ENCODE measurements around the gene DDC.

DDC gene

DNA sequence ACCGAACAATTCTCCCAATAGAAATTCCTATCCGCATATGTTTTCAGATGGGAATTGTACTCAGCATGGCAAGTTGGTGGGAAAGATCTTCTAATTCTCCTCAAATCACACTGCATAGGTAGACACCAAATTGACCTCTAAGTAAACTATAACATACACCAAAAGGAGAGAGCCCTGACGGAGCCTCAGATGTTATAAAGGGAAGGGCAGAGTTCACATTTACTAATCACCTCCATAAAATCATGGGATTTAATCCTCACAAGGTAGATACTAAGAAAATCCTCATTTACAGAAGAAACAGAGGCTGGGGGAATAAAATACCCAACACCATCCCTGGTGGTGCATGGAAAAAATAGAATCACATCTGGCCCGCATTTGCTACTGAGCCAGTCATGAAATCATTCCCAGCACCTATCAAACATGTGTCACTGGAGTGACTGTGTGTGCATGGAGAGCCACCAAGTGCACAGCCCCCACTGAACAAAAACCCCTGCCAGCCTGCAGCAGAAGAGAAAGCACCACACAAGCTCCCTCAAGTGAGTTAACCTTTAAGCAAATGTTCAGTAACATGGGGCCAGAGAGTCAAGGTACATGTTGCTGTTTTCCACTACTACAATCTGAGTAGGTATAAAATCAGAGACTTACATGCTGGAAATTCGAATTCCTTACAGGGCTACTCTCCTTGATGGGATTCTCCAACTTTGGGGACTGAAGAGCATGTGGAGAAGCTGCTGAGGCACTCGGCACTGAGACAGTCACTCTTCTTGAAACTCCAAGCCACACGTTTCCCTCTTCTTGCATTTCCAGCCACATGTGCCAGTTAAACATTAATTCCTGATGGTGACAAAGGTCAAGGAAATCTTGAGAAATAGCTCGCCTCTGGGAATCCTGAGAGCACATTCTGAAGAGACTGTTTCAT lies at the start of gene DDC:
TSS of gene DDC (minus strand) at position 766 of the 919 bp plus-strand sequence. CDS start 21,320 bp downstream, outside the sequence.
- DNase-seq (ENCODE audit: low read depth in 2 of 2), result no peak

DNA sequence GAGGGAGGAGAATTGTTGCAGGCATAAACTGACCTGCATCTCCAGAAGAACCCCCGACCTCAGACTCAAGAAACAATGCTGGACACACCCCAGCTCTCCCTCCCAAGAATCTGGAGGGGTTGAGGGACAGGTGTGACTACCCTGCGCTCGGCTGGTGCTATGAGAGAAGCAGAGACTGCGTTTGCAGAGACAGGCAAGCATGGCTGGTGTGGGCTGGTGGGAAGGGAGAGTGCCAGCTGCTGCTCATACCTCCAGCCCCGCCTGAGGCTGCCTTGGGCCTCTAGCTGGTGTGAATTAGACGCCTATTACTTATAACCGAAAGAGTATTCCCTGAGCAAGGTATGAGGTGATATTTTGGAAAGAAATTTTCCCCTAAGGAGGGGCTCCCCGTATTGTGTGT lies 48.3 kb upstream of the DDC start:
- no peak for DNase-seq (ENCODE audit: low read depth in 2 of 2)

DNA sequence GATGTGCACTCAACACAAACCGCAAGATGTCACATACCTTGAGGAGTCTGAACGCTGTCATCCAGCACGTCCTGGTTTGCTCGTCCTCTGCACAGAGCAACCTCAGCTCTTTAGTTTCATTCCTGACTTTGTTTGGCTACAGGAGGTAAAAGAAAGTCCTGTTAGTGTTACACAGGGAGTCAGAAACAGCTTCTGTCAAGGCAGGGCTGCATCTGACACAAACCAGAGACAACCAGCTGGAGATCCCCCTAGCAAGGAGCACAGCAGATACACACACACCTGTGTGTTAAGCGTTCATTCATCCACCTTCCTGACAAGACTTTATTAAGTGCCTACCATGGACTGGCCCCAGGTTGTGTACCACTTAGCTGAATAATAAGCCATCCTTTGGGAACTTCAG lies 47.5 kb upstream of the DDC start:
- no peak for DNase-seq (ENCODE audit: low read depth in 2 of 2)

DNA sequence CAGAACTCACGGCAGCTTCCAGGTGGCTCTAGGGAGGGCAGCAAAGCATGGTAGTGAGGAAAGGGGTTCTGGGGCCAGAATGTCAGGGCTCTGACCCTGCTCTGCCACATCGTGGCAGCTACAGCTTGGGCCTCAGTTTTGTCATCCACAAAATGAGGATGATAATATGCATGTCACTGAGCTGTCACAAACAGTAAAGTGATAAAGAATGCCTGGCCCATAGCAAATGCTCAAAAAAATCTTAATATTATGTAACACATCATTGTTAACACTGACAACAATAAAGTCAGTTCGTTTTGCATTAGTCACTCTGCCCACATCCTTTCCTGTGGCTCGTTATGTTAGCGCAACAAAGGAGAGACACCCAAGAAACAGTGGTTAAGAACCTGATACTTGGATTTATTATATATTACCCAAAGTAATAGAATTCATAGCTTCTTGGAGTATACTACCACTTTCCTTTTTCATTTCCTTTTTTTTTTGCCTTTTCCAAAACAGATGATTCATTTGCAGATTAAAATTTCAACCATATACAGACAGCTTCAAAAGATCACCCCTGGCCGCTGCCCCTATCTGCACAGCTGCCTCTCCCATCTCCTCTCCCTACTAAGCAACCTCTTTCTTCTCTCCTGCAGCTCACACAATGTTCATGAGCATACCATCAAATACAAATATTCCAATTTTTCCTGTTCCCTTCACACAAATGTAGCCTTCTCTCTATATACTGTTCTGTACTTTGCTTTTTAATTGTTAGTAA lies 45.5 kb upstream of the DDC start:
- peak; percentile 20 to 34 for DNase-seq (ENCODE audit: low read depth in 2 of 2)

GRCh38 chr7:50608196-50608906 lies 43.1 kb upstream of the DDC start:
- DNase-seq (ENCODE audit: low read depth in 2 of 2), result no peak

- DNase-seq (ENCODE audit: low read depth in 2 of 2), result no peak
Measured at GRCh38 chr7:50607524-50608125, 42.4 kb upstream of the DDC start.

DNA sequence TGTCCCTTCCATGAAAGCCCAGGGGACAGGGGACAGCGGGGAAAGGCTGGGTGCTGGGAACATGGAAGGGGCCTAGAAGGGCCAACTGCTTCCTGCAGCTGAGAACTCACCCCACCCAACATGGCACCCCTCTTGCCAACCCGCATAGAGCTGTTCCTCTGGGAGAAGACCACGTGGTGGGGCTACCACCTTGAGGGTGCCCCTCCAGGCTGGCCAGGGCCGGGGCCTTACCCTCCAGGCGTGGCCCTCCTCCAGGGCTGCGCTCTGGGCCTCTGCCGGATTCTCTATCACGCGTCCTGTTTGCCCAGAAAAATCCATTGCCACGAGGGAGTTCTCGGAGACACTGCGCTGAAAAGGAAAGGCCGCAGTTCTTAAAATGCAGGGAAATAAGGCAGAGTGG lies 39.9 kb upstream of the DDC start:
- DNase-seq (ENCODE audit: low read depth in 2 of 2), result no peak

- no peak for DNase-seq (ENCODE audit: low read depth in 2 of 2)
Measured at GRCh38 chr7:50603287-50603686, 38.1 kb upstream of the DDC start.

- DNase-seq (ENCODE audit: low read depth in 2 of 2), result no peak
Measured at GRCh38 chr7:50599385-50599784, 34.2 kb upstream of the DDC start.

DNA sequence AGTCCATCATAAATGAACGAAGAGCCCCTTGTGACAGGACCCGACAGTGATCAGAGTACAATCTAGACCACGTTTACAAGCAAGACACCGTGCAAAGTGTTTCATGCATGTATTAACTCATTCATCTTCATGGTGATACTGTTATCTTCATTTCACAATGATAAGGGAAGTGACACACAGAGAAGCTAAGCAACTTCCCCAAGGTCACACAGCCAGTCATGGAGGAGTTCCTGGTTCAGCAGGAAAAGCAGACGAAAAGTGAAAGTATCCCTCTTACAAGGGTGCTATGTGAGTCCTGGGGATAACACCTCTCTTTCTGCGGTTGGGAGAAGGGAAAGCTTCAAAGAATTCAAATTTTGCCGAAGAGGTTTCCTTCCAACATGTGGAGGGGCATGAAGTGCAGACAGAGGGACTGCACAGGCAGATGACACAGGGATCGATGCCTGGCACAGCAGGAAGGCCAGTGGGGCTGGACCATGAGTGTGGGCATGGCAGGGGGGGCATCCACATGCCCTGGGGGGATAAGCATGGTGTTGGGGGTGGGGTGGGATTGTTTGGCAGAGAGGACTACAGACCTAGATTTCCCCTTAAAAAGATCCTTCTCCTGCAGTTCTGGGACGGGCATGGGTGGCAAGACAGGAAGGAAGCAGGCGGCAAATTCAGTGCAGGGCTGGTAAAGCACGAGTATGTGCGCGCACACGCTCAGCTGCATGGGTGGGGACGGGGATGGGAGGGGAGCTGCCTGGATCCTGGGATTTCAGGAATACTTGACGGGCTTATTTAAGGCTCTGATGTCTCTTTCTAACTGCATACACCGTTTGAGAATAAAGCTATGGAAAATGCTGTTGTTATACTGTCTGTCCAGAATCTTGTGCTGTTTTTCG lies 33.5 kb upstream of the DDC start:
- DNase-seq (ENCODE audit: low read depth in 2 of 2), result no peak

DNA sequence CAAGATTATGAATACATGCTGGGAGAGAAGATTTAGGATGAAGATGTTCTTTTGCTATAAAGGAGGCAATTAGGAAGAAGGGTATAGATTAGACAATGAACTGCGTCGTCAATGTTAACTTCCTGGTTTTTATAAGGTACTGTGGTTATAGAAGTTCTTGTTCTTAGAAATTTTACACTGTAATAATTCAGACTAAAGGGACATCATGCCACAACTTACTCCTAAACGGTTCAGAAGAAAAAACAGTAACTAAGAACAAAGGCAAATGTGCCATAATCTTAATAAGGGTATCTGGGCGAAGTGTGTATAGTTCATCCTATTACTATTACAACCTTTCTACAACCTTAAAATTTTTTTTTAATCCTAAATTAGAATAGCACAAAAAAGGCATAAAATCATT lies 31.3 kb upstream of the DDC start:
- DNase-seq (ENCODE audit: low read depth in 2 of 2), result no peak

GRCh38 chr7:50595491-50596102 lies 30.4 kb upstream of the DDC start:
- no peak for DNase-seq (ENCODE audit: low read depth in 2 of 2)

DNA sequence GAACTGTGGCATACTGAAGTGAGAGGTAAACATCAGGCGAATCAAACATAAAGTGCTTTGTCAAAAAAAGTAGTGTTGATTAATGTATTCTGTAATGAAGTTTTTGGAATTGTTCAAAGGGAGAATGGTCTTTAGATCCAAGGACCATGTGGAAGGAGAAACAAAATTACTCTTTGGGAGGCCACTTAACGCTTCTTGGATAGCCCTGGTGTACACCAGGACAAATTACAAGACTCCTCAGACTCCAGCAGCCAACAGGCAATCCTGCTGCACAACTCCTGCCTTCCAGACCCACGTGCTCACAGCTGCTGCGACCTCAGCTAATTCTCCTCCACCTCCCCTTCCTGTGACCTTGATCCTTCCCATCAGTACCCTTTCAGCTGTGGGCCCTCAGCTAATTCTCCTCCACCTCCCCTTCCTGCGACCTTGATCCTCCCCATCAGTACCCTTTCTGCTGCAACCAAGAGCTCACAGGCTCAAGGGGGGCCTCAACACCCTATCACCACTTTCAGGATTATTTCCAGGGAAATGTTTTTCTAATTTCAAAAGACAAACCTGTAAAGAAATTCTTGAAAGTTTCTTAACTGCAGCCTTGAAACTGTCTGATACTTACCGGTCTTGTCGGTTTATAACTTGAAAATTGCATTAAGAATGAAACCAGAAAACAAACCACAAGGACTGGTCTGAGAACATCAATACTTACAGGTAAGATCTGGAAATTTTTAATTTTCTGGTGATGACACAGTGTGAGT lies 29.7 kb upstream of the DDC start:
- DNase-seq (ENCODE audit: low read depth in 2 of 2), result no peak

- no peak for DNase-seq (ENCODE audit: low read depth in 2 of 2)
Measured at GRCh38 chr7:50594136-50594535, 28.9 kb upstream of the DDC start.

GRCh38 chr7:50592940-50593339 lies 27.7 kb upstream of the DDC start:
- no peak for DNase-seq (ENCODE audit: low read depth in 2 of 2)

DNA sequence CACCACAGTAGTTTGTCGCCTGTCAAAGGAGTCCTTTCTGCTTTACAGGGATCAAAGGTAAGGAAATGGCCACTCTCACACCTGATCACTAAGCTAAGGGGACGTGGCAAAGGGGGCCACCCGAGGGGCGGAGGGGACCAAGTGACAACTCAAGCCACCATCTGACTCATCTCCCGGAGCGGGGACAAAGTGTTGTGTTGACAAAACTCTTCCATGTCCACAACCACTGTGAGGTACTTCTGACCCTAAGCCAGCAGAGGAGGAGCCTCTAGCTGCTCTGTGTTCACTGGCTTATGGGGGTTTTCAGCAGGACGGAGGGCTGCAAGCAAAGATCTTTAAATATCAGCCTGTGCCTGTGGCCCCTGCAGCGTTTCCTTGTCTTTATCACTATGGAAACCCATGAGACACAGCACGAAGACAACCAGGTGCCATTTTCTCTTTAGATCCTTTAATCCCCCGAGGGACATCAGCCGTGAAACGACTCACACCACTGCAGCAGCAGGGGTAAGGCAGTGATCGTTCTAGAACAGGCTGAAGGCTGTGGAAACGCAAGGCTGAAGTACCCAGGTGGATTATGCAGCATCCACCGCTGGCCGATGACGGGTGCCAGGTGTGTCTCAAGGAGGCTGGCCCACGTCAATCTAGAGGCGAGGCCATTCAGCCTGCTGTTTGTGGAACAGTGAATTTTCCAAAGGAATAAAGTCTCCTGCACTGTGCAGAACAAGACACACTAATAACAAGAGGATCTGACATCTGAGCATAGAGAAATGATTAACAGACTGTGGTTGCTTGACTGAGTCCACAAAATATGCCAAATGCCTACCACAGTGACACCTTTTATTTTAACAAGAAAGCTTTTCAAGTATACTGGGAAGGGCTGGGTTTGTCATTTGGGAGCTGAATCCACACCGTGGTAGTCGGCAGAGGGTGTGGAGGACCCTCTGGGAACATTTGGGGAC lies 26.6 kb upstream of the DDC start:
- DNase-seq (ENCODE audit: low read depth in 2 of 2), result no peak

DNA sequence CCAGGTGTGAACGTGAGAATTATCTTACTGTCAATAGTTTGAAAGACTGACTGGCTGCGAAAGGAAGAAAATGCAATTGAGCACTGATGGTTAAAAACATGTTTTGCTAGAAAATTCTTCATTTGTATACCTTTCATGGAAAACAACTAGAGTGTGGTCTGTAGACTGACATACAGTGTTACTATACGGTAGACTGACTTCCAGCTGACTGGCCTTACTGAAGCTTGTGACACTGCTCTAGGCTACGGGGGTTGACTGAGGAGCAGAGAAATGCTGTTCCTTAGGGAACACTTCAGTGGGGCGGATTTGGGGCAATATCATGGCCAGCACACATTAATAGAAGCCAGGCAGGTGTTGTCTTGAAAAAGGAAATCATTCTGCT lies 25.9 kb upstream of the DDC start:
- DNase-seq (ENCODE audit: low read depth in 2 of 2), result no peak

- no peak for DNase-seq (ENCODE audit: low read depth in 2 of 2)
Measured at GRCh38 chr7:50590535-50590934, 25.3 kb upstream of the DDC start.

- DNase-seq (ENCODE audit: low read depth in 2 of 2), result no peak
Measured at GRCh38 chr7:50589364-50589763, 24.2 kb upstream of the DDC start.
